ENCODE measurements around the gene PTPN3. TPM values are rescaled to one million over a fixed set of nuclear protein-coding genes. Genes with fewer than 3 reads are reported as not detected.

The PTPN3 gene
- total and polyA plus RNA-seq, 4 donors: 6.3 to 30.3 (median 23.5) TPM

- no peak for TF ChIP-seq TAF1 (conservative IDR thresholded peaks at IDR 0.05)
These were observed 67.9 kb downstream of the PTPN3 start (continued) for GRCh38 chr9:109430231-109430630.

- no peak overlapping the region for H3K27ac ChIP-seq (ENCODE audit: low read depth in 1 of 2, low read length in 2 of 2)
- TF ChIP-seq RXRA (IDR thresholded peaks at IDR 0.05) (no peak), HNF4G (IDR thresholded peaks at IDR 0.05) (no peak), FOXA2 (IDR thresholded peaks at IDR 0.05) (no peak), REST (IDR thresholded peaks at IDR 0.05) (no peak), CTCF (IDR thresholded peaks at IDR 0.05; ENCODE audit: low read depth, low read length, missing input control) (no peak), NR2F2 (IDR thresholded peaks at IDR 0.05) (no peak), RAD21 (IDR thresholded peaks at IDR 0.05) (no peak), JUND (IDR thresholded peaks at IDR 0.05) (no peak), SP1 (IDR thresholded peaks at IDR 0.05) (no peak), ATF3 (IDR thresholded peaks at IDR 0.05) (no peak), YY1 (IDR thresholded peaks at IDR 0.05) (no peak), GABPA (IDR thresholded peaks at IDR 0.05 in 1 of 2, conservative IDR thresholded peaks at IDR 0.05 in 1 of 2) (no peak), EGR1 (IDR thresholded peaks at IDR 0.05; ENCODE audit: low read depth in 2 of 2) (no peak)
- WGBS: 94% methylated on average over 6 of the region's 6 CpGs
- peaks cover 2 to 44% (median 34%) of the 10 kb centered on the region in 4 donors for H3K36me3 ChIP-seq (ENCODE audit: control insufficient read depth in 4 of 4, insufficient read depth in 3 of 4, low read depth in 1 of 4, low read length in 3 of 4)
- no peak for DNase-seq (ENCODE audit: low spot score)
- H3K9me3 ChIP-seq (ENCODE audit: control insufficient read depth in 4 of 4, low read length in 3 of 4): no peaks in the 10 kb centered on the region
- no peak overlapping the region for H3K4me3 ChIP-seq (ENCODE audit: low read depth in 1 of 3, low read length in 3 of 3)
- H3K27me3 ChIP-seq (ENCODE audit: control insufficient read depth in 4 of 4, insufficient read depth in 4 of 4, low read length in 3 of 4): no peaks in the 10 kb centered on the region
- no peaks in the 10 kb centered on the region for H3K4me1 ChIP-seq (ENCODE audit: control insufficient read depth in 4 of 4, insufficient read depth in 4 of 4, low read length in 3 of 4)
- H3K9ac ChIP-seq (ENCODE audit: low read depth in 1 of 2, low read length in 2 of 2): no peak overlapping the region
These were observed 69.3 kb downstream of the PTPN3 start for GRCh38 chr9:109428854-109429253.

GRCh38 chr9:109427886-109428285 is 70.2 kb downstream of the PTPN3 start:
- H3K9ac ChIP-seq (ENCODE audit: low read depth in 1 of 2, low read length in 2 of 2): no peak overlapping the region
- DNase-seq (ENCODE audit: low spot score): no peak
- TF ChIP-seq RXRA (IDR thresholded peaks at IDR 0.05) (peak; percentile 51 to 52), HNF4A (conservative IDR thresholded peaks at IDR 0.05) (peak; percentile 36 to 46), NR2F2 (IDR thresholded peaks at IDR 0.05) (no peak)
- 59% methylated on average over 4 of the region's 4 CpGs for WGBS
- no peak overlapping the region for H3K4me3 ChIP-seq (ENCODE audit: low read depth in 1 of 3, low read length in 3 of 3)
- peaks cover 2 to 44% (median 34%) of the 10 kb centered on the region in 4 donors for H3K36me3 ChIP-seq (ENCODE audit: control insufficient read depth in 4 of 4, insufficient read depth in 3 of 4, low read depth in 1 of 4, low read length in 3 of 4)
- H3K27ac ChIP-seq (ENCODE audit: low read depth in 1 of 2, low read length in 2 of 2): no peak overlapping the region
- H3K9me3 ChIP-seq (ENCODE audit: control insufficient read depth in 4 of 4, low read length in 3 of 4): no peaks in the 10 kb centered on the region
- no peaks in the 10 kb centered on the region for H3K27me3 ChIP-seq (ENCODE audit: control insufficient read depth in 4 of 4, insufficient read depth in 4 of 4, low read length in 3 of 4)
- no peaks in the 10 kb centered on the region for H3K4me1 ChIP-seq (ENCODE audit: control insufficient read depth in 4 of 4, insufficient read depth in 4 of 4, low read length in 3 of 4)
